ENCODE measurements around the gene GYPC.
"Not testable (repeated sequence)": the region's sequence is repeated elsewhere in the genome, so short reads cannot be mapped to it uniquely, and the experiment has no call there.

The GYPC gene

GRCh38 chr2:126672980-126673605 is 17.1 kb downstream of the GYPC start:
- DNase-seq, result no peak

DNA sequence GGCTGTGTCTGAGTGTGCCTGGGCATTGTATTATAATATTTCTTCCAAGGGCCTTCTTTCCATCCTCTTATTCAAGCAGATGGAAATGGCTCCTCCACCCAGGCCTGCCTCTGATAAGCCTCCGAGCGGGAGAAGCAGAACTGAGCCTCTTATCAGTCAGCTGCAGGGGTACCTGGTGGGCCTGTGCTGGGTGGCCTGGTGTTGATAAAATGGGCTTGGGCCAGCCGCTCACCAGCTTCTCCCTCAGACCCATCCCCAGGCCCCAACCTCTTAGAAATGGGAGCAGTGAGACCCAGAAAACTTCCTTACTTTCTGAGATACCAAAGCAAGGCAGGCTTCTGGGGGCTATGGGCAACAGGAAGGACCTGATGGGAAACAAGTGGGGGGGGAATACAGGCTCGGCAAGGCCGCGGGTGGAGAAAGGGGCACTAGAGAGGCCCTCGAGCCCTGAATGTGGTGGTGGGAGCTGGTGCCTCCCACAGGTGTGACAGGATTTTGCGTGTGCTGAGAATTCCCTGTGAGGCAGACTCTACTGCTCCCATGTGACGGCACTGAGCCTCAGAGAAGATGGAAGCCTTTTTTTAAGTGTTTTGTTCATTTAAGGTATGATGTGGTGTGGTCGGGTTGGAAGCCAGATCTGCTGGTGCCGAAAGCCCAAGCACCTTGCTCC is 18.3 kb downstream of the GYPC start:
- DNase-seq, result no peak

DNA sequence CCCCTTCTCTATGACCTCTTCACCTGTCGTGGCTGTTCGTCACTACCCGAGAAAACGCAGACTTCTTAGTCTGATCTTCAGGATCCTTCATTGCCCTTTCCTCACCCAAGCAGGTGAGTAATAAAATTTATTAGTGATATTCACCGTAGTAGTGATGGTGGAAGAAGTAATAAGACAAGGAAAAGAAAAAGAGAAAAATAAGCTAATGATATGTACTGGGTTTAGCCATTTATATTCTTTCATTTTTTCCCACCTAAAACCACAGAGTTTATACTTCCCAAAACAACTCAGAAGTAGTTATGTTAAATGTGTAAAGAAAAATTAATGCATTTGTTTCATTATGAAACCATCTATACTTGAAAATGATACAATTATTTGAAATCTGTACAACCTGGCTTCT is 19.7 kb downstream of the GYPC start:
- no peak for DNase-seq

- DNase-seq, result no peak
These were observed 20.5 kb downstream of the GYPC start for GRCh38 chr2:126676221-126677175.

GRCh38 chr2:126677176-126677538 is 21.2 kb downstream of the GYPC start:
- no peak for DNase-seq

GRCh38 chr2:126678269-126679065 is 22.5 kb downstream of the GYPC start:
- DNase-seq, result no peak

DNA sequence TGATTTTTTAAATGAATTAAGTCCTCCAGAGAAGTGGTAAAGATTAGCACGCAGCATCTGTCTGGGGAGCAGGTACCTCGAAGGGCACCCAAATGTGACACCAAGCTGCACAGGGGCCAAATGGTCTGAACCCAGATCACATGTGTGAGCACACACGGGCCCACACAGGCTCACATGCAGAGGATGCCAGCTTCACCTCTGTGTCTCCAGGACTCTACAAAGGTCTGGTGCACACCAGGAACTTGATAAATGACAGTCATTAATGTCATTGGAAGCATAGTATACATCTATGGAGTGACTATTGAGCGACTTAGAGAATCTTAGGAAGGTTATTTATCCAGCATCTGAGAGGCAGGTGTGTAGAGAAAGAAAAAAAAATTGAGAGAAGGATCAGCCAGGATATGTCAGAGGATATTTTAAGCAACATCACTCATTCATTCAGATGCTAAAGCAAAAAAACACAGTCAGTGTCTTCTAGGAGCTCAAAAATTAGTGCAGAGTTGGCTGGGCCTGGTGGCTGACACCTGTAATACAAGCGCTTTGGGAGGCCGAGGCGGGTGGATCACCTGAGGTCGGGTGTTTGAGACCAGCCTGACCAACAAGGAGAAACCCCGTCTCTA is 23.2 kb downstream of the GYPC start:
- DNase-seq, result no peak

DNA sequence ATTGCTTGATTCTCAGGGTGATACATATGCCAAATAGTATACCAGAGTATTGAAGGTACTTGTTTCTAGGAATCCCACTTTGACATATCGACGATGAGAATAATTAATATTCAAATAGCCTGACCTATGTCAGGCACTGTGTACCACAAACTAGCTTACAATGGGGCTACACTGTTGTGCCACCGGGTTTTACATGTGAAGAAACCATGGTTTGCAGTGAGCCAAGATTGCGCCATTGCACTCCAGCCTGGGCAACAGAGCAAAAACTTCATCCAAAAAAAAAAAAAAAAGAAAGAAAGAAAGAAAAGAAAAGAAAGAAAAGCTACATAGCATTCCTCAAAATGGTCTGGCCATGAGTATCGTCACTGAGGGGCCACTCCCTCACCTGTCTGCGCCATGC is 25.5 kb downstream of the GYPC start:
- no peak for DNase-seq

DNA sequence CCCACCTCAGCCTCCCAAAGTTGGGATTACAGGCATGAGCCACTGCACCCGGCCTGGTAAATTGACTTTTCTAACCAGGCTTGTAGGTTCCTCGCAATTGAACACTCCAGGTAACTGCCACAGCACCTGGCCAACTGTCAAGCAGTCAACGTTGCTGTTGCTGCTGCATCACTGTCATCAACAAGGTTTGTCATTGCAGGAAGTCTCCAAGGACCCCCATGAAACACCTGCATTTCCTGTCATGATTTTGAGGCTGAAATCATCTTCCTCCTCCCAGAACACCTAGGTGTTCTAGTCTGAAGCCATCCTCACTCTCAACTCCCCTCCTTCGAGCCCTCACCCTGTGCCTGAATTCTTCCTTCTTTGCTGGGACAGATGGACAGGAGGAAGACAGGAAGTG is 29.7 kb downstream of the GYPC start:
- no peak for DNase-seq

DNA sequence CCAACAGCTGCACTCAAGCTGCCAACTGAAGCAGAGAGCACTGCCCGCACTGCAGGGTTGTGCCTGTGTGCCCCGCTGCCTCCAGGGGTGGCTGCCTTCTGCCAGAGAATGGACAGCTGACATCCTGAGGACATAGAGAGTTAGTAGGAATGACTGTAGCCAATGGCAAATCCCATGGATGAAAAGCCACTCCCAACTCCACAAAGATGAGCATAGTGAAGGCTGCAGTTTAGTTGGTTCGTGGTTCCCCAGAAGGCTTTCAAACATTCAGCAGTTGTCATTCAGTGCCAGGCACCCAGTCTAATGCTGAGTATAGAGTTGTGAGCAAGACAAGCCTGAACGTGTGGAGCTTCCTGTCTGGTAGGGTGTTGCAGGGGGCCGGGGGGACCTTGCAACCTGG is 30.3 kb downstream of the GYPC start:
- no peak for DNase-seq

- DNase-seq, result no peak
These were observed 31.0 kb downstream of the GYPC start for GRCh38 chr2:126686841-126687485.

GRCh38 chr2:126687503-126687902 is 31.5 kb downstream of the GYPC start:
- no peak for DNase-seq

DNA sequence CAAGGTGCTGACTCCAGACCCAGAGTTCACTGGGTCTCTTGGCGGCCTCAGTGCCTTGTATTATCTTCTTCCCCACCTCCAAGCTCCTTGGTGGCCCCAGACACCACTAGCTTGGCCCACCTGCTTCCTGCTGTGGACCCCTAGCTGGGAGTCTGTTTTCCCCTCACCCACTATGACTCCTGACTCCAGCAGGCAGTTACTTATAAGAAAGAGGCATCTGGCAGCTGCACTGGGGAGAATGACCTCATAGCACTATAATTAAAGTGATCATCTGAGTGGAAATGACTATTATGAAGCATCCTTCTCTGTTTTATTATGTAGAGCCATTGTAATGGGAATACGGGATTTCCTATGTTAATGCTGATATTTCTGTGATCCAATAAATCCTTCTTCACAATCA is 32.6 kb downstream of the GYPC start:
- not testable (repeated sequence) for DNase-seq

DNA sequence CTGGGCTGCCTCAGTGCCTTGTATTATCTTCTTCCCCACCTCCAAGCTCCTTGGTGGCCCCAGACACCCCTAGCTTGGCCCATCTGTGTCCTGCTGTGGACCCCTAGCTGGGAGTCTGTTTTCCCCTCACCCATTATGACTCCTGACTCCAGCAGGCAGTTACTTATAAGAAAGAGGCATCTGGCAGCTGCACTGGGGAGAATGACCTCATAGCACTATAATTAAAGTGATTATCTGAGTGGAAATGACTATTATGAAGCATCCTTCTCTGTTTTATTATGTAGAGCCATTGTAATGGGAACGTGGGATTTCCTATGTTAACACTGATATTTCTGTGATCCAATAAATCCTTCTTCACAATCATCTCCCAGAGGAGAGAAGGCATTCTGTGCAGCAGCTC is 36.3 kb downstream of the GYPC start:
- not testable (repeated sequence) for DNase-seq

DNA sequence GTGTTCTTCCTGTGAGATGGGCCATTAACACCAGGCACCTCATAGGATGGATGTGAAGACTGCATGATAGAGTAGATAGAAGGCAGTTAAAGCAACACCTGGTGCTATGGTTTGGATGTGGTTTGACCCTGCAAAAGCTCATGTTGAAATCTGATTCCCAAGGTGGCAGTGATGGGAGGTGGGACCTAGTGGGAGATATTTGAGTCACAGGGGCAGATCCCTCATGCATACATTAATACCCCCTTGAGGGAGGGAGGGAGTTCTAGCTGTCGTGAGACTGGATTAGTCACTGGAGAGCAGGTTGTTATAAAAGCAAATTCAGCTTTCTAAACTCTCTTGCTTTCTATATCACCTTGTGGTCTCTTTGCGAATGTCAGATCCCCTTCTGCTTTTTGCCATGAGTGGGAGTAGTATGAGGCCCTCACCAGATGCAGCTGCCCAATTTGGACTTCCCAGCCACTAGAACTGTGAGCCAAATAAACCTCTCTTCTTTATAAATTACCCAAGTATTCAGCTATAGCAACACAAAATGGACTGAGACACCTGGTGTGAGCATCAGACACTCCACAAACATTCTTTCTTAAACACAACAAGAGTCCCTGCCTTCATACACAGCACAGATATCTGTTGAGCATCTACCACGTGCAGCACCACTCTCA is 37.1 kb downstream of the GYPC start:
- not testable (repeated sequence) for DNase-seq

DNA sequence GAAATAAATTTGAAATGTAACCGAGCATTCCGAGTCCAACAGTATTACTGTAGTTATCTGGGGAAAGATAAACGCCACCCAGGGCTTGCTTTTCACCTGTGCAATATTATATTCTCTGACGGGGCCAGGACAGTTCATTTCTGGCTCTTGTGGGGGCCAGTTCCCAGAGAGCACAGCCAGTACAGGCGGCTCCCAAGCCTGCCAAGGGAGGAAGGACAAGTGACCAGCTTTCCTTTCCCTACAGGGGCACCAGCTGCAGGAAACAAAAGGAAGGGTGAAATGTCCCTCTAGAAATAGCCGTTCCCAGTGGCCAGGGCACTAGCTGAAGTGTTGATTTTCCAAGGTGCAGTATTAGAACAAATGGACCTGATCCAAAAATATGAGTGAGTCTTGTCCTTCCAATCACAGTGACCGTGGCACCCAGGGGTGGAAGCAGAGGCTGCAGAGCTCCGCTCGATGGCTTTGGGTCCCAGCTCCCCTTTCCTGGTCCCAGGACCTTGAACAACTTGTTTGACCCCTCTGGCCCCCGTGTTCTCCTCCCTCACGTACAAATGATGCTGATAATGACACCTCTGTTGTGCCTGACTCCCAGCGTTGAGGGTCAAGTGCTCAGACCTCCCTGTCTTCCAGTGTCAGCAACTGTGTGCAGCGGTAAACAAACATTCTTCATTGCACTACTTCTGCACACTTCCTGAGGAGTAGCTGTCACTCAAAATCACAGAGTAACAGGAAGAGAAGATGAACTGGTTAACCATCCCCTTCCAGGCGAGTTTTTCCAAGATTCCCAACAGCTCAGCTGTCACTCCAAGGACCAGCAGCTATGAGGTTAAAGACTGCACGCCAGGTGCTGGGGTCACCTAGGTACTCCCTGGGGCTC is 40.9 kb downstream of the GYPC start:
- DNase-seq, result no peak

DNA sequence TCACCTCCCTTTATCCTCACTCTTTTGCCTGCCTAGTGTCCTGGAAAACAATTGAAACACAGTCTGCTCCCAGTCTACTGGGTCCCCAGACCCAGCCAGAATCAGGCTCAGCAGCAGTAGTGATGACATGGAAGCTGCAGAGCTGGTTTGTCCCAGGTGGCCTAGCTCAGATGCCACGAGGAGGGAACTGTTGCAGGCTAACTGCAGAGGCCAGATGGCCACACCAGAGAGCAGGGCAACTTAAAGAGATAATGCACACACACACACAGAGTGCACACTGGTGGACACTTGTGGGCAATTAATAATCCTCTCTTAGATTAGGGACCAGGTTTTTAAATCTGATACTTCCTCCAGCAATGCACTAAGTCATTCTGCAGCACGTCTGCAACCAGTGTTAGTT is 42.4 kb downstream of the GYPC start:
- DNase-seq, result no peak

GRCh38 chr2:126699018-126699417 is 43.1 kb downstream of the GYPC start:
- DNase-seq, result no peak

DNA sequence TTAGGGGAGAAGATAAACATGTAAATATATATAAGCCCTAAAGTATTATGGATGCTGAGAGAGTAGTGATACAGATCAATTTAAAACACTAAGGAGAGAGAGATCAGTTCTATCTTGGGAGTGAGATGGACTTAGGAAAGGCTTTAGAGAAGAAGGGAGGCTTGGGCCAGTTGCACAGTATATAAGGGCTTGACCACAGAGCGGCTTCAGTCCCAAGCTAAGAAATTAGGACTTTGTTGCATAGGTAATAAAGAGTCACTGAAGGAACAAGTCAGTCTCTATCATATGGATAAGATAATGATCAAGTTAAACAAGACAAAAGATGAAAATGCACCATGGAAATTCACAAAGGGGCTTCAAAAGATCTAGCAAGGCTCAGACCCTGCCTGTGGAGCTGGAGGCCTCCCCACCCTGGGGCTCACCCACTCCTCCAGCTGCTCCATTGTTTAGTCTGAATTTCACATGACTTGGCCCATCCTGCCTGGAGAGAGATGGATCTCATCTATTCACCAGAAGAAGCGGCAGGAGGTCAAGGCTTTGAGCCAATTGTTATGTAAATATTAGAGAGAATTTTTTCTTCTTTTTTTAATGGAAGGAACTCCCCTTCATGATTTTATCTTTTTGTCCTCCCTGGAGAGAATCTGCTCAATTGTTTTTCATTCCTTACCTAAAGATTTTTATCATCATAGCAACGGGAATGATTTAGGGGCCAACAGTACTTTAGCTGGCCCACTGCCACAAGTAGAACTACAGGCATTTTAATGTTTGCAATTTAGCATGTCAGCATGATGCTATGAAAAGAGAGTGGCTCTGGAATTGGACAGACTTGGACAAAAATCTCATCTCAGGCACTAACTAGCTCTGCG is 44.0 kb downstream of the GYPC start:
- DNase-seq, result no peak
